ENCODE data around the gene KRTAP4-3. TPM values are rescaled to one million over a fixed set of nuclear protein-coding genes. Genes with fewer than 3 reads are reported as not detected.

Gene KRTAP4-3
- total and polyA plus RNA-seq, 2 of the 13 experiments (the other 11 are each of a cell fraction or from before 2014, with no cell fraction given) = not detected

DNA sequence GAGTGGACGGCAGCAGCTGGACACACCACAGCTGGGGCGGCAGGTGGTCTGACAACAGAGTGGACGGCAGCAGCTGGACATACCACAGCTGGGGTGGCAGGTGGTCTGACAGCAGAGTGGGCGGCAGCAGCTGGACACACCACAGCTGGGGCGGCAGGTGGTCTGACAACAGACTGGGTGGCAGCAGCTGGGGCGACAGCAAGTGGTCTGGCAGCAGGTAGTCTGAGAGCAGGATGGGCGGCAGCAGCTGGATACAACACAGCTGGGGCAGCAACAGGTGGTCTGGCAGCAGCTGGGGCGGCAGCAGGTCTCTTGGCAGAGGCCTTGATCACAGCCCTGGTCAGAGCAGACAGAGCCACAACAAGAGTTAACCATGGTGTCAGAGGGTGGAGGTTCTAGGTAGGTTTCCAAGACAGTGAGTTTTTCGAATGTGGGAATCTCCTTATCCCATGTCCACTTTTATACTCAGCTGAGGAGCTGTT is 16.5 kb upstream of the KRTAP4-3 start, which contains the start of gene KRTAP4-1:
Gene KRTAP4-1, minus strand, starts transcription at position 432 of the 482 bp plus-strand sequence. Its CDS starts 57 bp downstream, at position 375.
- Histone ChIP-seq H3K27me3 (ENCODE audit: control insufficient read depth in 1 of 2, insufficient read depth in 2 of 2, low read length in 2 of 2) (peaks cover 0 to 4% of the 10 kb centered on the region in 2 experiments; a peak in 2 of 5 replicates), H3K4me2 (ENCODE audit: low read depth, low read length) (no peak within 1 kb of the TSS), H3K36me3 (replicated peaks in 1 of 2; ENCODE audit: control insufficient read depth in 1 of 2, insufficient read depth in 2 of 2, low read length in 2 of 2) (no peaks in the 10 kb centered on the region), H3K4me3 (replicated peaks in 1 of 3; ENCODE audit: insufficient read depth in 1 of 3, low read depth in 2 of 3, low read length in 3 of 3) (no peak within 1 kb of the TSS), H3K9me3 (ENCODE audit: low read length) (no peaks in the 10 kb centered on the region), H3K4me1 (ENCODE audit: insufficient read depth, low read length) (no peaks in the 10 kb centered on the region), H2AFZ (ENCODE audit: low read length) (no peak within 1 kb of the TSS), H3K27ac (ENCODE audit: extremely low read length, insufficient read depth, low read length) (no peak within 1 kb of the TSS), H3K9ac (ENCODE audit: insufficient read depth, low read depth, low read length) (no peak within 1 kb of the TSS), H3K79me2 (ENCODE audit: insufficient read depth, low read length) (no peaks in the 10 kb centered on the region), H4K20me1 (ENCODE audit: insufficient read depth, low read length) (no peaks in the 10 kb centered on the region)
- ChIA-PET CTCF (ENCODE audit: low intra/inter-chr PET ratio, low total read pairs) (no interaction called here), POLR2A (no interaction called here)
- WGBS (ENCODE audit: low lambda C conversion rate) = 55% methylated on average over 4 of the region's 9 CpGs
- BruUV-seq (replicated peaks) = no TSS peak
- intact Hi-C loops (cut with micrococcal nuclease; ENCODE audit: unreplicated experiment) = no loop called here
- in situ Hi-C loops (cut with HindIII; ENCODE audit: extremely low pct_ligation_motif_present, low pct_unique_long_range_greater_than_20kb) = no loop called here
- no peak for FAIRE-seq
- DNase-seq (ENCODE audit: low spot score) = no peak
- no peak for ATAC-seq
- TF ChIP-seq SMARCC2 (IDR thresholded peaks at IDR 0.05) (no peak), ZNF678 (CRISPR knock-in tag; IDR thresholded peaks at IDR 0.05) (no peak), ZNF883 (CRISPR knock-in tag; IDR thresholded peaks at IDR 0.05; ENCODE audit: not compliant biosample characterization) (no peak), REXO4 (CRISPR knock-in tag; IDR thresholded peaks at IDR 0.05; ENCODE audit: borderline replicate concordance) (no peak), TAF15 (IDR thresholded peaks at IDR 0.05; ENCODE audit: low read depth, low read length, poor library complexity, severe bottlenecking) (no peak), ZNF24 (IDR thresholded peaks at IDR 0.05) (no peak), ZNF543 (CRISPR knock-in tag; IDR thresholded peaks at IDR 0.05) (no peak), SMARCE1 (IDR thresholded peaks at IDR 0.05; ENCODE audit: borderline replicate concordance) (no peak), ZNF615 (CRISPR knock-in tag; IDR thresholded peaks at IDR 0.05; ENCODE audit: borderline replicate concordance) (no peak), ZNF335 (CRISPR knock-in tag; IDR thresholded peaks at IDR 0.05) (no peak), ZNF724P (CRISPR knock-in tag; IDR thresholded peaks at IDR 0.05; ENCODE audit: borderline replicate concordance) (no peak), CENPT (CRISPR knock-in tag; IDR thresholded peaks at IDR 0.05; ENCODE audit: low read depth) (no peak), ZNF775 (CRISPR knock-in tag; IDR thresholded peaks at IDR 0.05; ENCODE audit: borderline replicate concordance) (no peak)
- TF ChIP-seq, protein P1, sequence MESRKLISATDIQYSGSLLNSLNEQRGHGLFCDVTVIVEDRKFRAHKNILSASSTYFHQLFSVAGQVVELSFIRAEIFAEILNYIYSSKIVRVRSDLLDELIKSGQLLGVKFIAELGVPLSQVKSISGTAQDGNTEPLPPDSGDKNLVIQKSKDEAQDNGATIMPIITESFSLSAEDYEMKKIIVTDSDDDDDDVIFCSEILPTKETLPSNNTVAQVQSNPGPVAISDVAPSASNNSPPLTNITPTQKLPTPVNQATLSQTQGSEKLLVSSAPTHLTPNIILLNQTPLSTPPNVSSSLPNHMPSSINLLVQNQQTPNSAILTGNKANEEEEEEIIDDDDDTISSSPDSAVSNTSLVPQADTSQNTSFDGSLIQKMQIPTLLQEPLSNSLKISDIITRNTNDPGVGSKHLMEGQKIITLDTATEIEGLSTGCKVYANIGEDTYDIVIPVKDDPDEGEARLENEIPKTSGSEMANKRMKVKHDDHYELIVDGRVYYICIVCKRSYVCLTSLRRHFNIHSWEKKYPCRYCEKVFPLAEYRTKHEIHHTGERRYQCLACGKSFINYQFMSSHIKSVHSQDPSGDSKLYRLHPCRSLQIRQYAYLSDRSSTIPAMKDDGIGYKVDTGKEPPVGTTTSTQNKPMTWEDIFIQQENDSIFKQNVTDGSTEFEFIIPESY (CRISPR knock-in tag; IDR thresholded peaks at IDR 0.05) = no peak
- TF ChIP-seq, protein P2, sequence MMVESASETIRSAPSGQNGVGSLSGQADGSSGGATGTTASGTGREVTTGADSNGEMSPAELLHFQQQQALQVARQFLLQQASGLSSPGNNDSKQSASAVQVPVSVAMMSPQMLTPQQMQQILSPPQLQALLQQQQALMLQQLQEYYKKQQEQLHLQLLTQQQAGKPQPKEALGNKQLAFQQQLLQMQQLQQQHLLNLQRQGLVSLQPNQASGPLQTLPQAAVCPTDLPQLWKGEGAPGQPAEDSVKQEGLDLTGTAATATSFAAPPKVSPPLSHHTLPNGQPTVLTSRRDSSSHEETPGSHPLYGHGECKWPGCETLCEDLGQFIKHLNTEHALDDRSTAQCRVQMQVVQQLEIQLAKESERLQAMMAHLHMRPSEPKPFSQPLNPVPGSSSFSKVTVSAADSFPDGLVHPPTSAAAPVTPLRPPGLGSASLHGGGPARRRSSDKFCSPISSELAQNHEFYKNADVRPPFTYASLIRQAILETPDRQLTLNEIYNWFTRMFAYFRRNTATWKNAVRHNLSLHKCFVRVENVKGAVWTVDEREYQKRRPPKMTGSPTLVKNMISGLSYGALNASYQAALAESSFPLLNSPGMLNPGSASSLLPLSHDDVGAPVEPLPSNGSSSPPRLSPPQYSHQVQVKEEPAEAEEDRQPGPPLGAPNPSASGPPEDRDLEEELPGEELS (CRISPR knock-in tag; IDR thresholded peaks at IDR 0.05) = no peak
- TF ChIP-seq, protein P3, sequence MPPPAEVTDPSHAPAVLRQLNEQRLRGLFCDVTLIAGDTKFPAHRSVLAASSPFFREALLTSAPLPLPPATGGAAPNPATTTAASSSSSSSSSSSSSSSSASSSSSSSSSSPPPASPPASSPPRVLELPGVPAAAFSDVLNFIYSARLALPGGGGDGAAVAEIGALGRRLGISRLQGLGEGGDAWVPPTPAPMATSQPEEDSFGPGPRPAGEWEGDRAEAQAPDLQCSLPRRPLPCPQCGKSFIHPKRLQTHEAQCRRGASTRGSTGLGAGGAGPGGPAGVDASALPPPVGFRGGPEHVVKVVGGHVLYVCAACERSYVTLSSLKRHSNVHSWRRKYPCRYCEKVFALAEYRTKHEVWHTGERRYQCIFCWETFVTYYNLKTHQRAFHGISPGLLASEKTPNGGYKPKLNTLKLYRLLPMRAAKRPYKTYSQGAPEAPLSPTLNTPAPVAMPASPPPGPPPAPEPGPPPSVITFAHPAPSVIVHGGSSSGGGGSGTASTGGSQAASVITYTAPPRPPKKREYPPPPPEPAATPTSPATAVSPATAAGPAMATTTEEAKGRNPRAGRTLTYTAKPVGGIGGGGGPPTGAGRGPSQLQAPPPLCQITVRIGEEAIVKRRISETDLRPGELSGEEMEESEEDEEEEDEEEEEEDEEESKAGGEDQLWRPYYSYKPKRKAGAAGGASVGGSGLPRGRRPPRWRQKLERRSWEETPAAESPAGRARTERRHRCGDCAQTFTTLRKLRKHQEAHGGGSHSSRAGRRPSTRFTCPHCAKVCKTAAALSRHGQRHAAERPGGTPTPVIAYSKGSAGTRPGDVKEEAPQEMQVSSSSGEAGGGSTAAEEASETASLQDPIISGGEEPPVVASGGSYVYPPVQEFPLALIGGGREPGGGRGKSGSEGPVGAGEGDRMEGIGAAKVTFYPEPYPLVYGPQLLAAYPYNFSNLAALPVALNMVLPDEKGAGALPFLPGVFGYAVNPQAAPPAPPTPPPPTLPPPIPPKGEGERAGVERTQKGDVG (CRISPR knock-in tag; IDR thresholded peaks at IDR 0.05; ENCODE audit: borderline replicate concordance) = no peak

Data from HepG2 (cell line).